H1 (cell line): ENCODE results near the gene ASCC3. TPM values are rescaled to one million over a fixed set of nuclear protein-coding genes. Genes with fewer than 3 reads are reported as not detected.

Experiments used
- ASH2L ChIP-seq: fragments of 200-600, 300-600 bp; sonication (generic); IDR thresholded peaks from one replicate; pipeline ENCODE4 v1.7.1; 2017; ENCODE audit warnings: low read length
- CBX5 ChIP-seq: fragments of 300-800, 300-1000 bp; sonication (generic); IDR thresholded peaks from 2 replicates; pipeline ENCODE4 v1.7.1; 2016; ENCODE audit warnings: antibody characterized with exemption, low read length, low read depth
- CBX8 ChIP-seq: fragments of 300-800, 300-1000 bp; sonication (generic); IDR thresholded peaks from 2 replicates; pipeline ENCODE4 v1.7.1; 2016; ENCODE audit warnings: low read depth, low read length, borderline replicate concordance
- CEBPB ChIP-seq: IDR thresholded peaks from 2 replicates; pipeline ENCODE4 v1.6.1; 2012; ENCODE audit warnings: low read depth, low read length
- CHD2 ChIP-seq: IDR thresholded peaks from 2 replicates; pipeline ENCODE4 v1.6.1; 2012; ENCODE audit warnings: low read length, improper control_type of control experiment
- CREB1 ChIP-seq: IDR thresholded peaks from 2 replicates; pipeline ENCODE4 v1.6.1; 2012; ENCODE audit warnings: inconsistent platforms
- CTBP2 ChIP-seq: IDR thresholded peaks from 2 replicates; pipeline ENCODE4 v1.7.0; 2011; ENCODE audit warnings: borderline replicate concordance, mild to moderate bottlenecking, moderate library complexity, mixed read lengths, low read length; ENCODE audit not compliant: insufficient read depth, insufficient read length
- EZH2 ChIP-seq: fragments of 200-600 bp; sonication (generic); IDR thresholded peaks from 2 replicates; pipeline ENCODE4 v1.7.1; 2012; ENCODE audit warnings: low read depth, mild to moderate bottlenecking, moderate library complexity, low read length, inconsistent platforms; ENCODE audit not compliant: severe bottlenecking
- FOSL1 ChIP-seq: IDR thresholded peaks from 2 replicates; pipeline ENCODE4 v1.6.1; 2011; ENCODE audit warnings: mild to moderate bottlenecking, low read depth, low read length, moderate library complexity; ENCODE audit not compliant: insufficient read depth
- GTF2F1 ChIP-seq: IDR thresholded peaks from 2 replicates; pipeline ENCODE4 v1.6.1; 2012; ENCODE audit warnings: low read depth, low read length, improper control_type of control experiment, borderline replicate concordance
- POLR2AphosphoS5 ChIP-seq: IDR thresholded peaks from 2 replicates; pipeline ENCODE4 v1.6.1; 2011; ENCODE audit warnings: low read depth, low read length
- POU5F1 ChIP-seq: IDR thresholded peaks from 2 replicates; pipeline ENCODE4 v1.6.1; 2011; ENCODE audit warnings: low read depth, mild to moderate bottlenecking, low read length, moderate library complexity
- RNF2 ChIP-seq: fragments of 200-900, 300-1000 bp; sonication (generic); IDR thresholded peaks from 2 replicates; pipeline ENCODE4 v1.7.1; 2016; ENCODE audit warnings: borderline replicate concordance, low read depth, mild to moderate bottlenecking, antibody characterized with exemption, low read length; ENCODE audit not compliant: poor library complexity, severe bottlenecking; ENCODE audit errors: missing control alignments
- RXRA ChIP-seq: IDR thresholded peaks from 2 replicates; pipeline ENCODE4 v1.6.1; 2011; ENCODE audit warnings: low read depth, mild to moderate bottlenecking, low read length, moderate library complexity; ENCODE audit not compliant: insufficient read depth
- SIRT6 ChIP-seq: IDR thresholded peaks from one replicate; pipeline ENCODE4 v1.7.1; 2012; ENCODE audit warnings: low read length, inconsistent platforms
- SP4 ChIP-seq: IDR thresholded peaks from 2 replicates; pipeline ENCODE4 v1.6.1; 2012; ENCODE audit warnings: low read length, inconsistent platforms
- TEAD4 ChIP-seq: IDR thresholded peaks from 2 replicates; pipeline ENCODE4 v1.6.1; 2012; ENCODE audit warnings: low read depth, low read length, inconsistent platforms, mixed read lengths
- YY1 ChIP-seq: IDR thresholded peaks from 2 replicates; pipeline ENCODE4 v1.6.1; 2011; ENCODE audit warnings: low read depth, mild to moderate bottlenecking, low read length
- polyA plus RNA-seq, 7 experiments: library from polyadenylated mRNA; depleted of rRNA in 3 of 7; stranded (reverse) in 5 of 7; unstranded in 2 of 7; fragments of >200 nt in 5 of 7; fragments of 200-250 nt in 2 of 7; gene quantifications; 1 replicate in 5 of 7; 2 replicates in 1 of 7; 4 replicates in 1 of 7; pipeline versions ENCODE4 v1.2.1 to v1.2.3, GENCODE V29; 2011 to 2013; ENCODE audit warnings: missing spikeins in 2 of 7, mixed read lengths in 2 of 7
- total RNA-seq: library from RNA; stranded (reverse); fragmentation: NEBNext Ultra II Directional; extraction: Animal tissue kit (Norgen Biotek cat#: 25700); gene quantifications from 2 replicates; pipeline ENCODE4 v1.2.1, GENCODE V29; 2021
- TF ChIP-seq, protein P1 (sequence below): IDR thresholded peaks from 2 replicates; pipeline ENCODE4 v1.6.1; 2012; ENCODE audit warnings: inconsistent platforms
- TF ChIP-seq, protein P2 (sequence below): IDR thresholded peaks from 2 replicates; pipeline ENCODE4 v1.6.1; 2011; ENCODE audit warnings: low read length, improper control_type of control experiment

Gene ASCC3
- total and polyA plus RNA-seq, 2 of the 8 experiments (the other 6 are each of a cell fraction or from before 2014, with no cell fraction given): 37.5 to 77.8 TPM

DNA sequence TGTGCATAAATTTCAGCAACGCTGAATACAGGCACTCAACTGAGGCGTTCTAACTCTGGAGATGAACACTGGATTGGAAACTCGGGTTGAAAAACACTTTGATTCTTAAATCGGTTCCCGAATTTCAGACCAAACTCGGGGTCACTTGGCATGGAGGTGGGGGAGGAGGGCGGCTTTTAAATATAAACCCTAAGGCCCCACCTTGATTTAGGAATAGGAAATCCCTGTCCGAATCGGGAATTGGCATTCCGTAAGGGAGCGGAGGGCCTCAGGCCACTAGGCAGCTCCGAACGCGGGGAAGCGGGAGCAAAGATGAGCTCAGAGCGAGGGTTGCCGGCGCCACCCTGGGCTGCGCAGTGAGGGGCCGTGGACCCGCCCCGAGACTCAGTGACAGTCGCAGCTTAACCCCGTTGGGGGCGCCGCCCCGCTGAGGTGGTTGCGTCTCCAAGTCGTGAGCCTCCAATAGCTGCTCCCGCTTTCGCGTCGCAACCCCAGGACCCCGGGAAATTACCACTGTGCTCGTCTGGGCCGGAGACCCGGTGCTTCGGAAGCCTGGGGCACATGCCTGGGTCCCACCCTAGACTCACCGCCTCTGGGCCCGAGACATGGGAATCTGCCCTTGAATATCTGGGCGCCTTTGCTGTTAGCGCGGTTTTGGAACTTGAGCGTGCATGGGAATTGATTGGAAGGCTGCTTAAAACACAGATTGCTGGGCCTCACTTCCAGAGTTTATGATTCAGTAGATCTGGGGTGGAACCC is 411.8 kb downstream of the ASCC3 start (continued):
- TF ChIP-seq RNF2: peak; percentile 76
- TF ChIP-seq FOSL1: no peak
- no peak for TF ChIP-seq YY1
- no peak for TF ChIP-seq TEAD4
- TF ChIP-seq, protein P1, sequence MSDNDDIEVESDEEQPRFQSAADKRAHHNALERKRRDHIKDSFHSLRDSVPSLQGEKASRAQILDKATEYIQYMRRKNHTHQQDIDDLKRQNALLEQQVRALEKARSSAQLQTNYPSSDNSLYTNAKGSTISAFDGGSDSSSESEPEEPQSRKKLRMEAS: peak; percentile 62
- TF ChIP-seq CREB1: no peak
- TF ChIP-seq, protein P2, sequence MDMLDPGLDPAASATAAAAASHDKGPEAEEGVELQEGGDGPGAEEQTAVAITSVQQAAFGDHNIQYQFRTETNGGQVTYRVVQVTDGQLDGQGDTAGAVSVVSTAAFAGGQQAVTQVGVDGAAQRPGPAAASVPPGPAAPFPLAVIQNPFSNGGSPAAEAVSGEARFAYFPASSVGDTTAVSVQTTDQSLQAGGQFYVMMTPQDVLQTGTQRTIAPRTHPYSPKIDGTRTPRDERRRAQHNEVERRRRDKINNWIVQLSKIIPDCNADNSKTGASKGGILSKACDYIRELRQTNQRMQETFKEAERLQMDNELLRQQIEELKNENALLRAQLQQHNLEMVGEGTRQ: no peak
- no peak for TF ChIP-seq ASH2L
- no peak for TF ChIP-seq CEBPB
- no peak for TF ChIP-seq RXRA
- TF ChIP-seq SIRT6: no peak
- TF ChIP-seq CHD2: no peak
- no peak for TF ChIP-seq POLR2AphosphoS5
- TF ChIP-seq POU5F1: no peak
- no peak for TF ChIP-seq CBX8
- TF ChIP-seq SP4: no peak
- TF ChIP-seq GTF2F1: no peak
- peak; percentile 65 for TF ChIP-seq CTBP2
- peak; percentile 95 for TF ChIP-seq EZH2
- no peak for TF ChIP-seq CBX5
